Islet precursor cell (in vitro differentiated cells): ENCODE results near the gene SMARCAD1.
"Not testable (repeated sequence)": the region's sequence is repeated elsewhere in the genome, so short reads cannot be mapped to it uniquely, and the experiment has no call there.

Experiments used
- DNase-seq: peaks from one replicate; pipeline ENCODE4 v3.0.0-alpha.2; 2018

Gene SMARCAD1

GRCh38 chr4:94235825-94236224 lies 28.2 kb downstream of the SMARCAD1 start:
- DNase-seq = no peak

- no peak for DNase-seq
These were observed 29.6 kb downstream of the SMARCAD1 start for GRCh38 chr4:94237271-94237670.

- DNase-seq = no peak
These were observed 30.5 kb downstream of the SMARCAD1 start for GRCh38 chr4:94238160-94238559.

GRCh38 chr4:94240384-94240783 lies 32.7 kb downstream of the SMARCAD1 start:
- no peak for DNase-seq

- DNase-seq = no peak
These were observed 36.6 kb downstream of the SMARCAD1 start for GRCh38 chr4:94244087-94244828.

- no peak for DNase-seq
These were observed 37.1 kb downstream of the SMARCAD1 start for GRCh38 chr4:94244829-94245185.

GRCh38 chr4:94251094-94251493 lies 43.4 kb downstream of the SMARCAD1 start:
- DNase-seq = no peak

- no peak for DNase-seq
These were observed 45.4 kb downstream of the SMARCAD1 start for GRCh38 chr4:94253036-94253435.

GRCh38 chr4:94256144-94256783 lies 48.6 kb downstream of the SMARCAD1 start:
- DNase-seq = no peak

- no peak for DNase-seq
These were observed 49.2 kb downstream of the SMARCAD1 start for GRCh38 chr4:94256828-94257227.

- DNase-seq = no peak
These were observed 54.7 kb downstream of the SMARCAD1 start for GRCh38 chr4:94262163-94263016.

GRCh38 chr4:94267037-94267436 lies 59.4 kb downstream of the SMARCAD1 start:
- no peak for DNase-seq

GRCh38 chr4:94271248-94271647 lies 63.6 kb downstream of the SMARCAD1 start:
- DNase-seq = no peak

- DNase-seq = no peak
These were observed 67.2 kb downstream of the SMARCAD1 start for GRCh38 chr4:94274912-94275311.

GRCh38 chr4:94276204-94276603 lies 68.5 kb downstream of the SMARCAD1 start:
- no peak for DNase-seq

GRCh38 chr4:94277534-94277933 lies 69.9 kb downstream of the SMARCAD1 start:
- no peak for DNase-seq

GRCh38 chr4:94278781-94279180 lies 71.1 kb downstream of the SMARCAD1 start:
- no peak for DNase-seq

- no peak for DNase-seq
These were observed 77.2 kb downstream of the SMARCAD1 start for GRCh38 chr4:94284889-94285288.

- no peak for DNase-seq
These were observed 78.0 kb downstream of the SMARCAD1 start for GRCh38 chr4:94285666-94286065.

- DNase-seq = no peak
These were observed 82.6 kb downstream of the SMARCAD1 start for GRCh38 chr4:94290245-94290644.

GRCh38 chr4:94293981-94294380 lies 86.3 kb downstream of the SMARCAD1 start:
- not testable (repeated sequence) for DNase-seq

GRCh38 chr4:94295473-94295872 lies 87.8 kb downstream of the SMARCAD1 start:
- DNase-seq = not testable (repeated sequence)

GRCh38 chr4:94298725-94299252 lies 91.1 kb downstream of the SMARCAD1 start:
- DNase-seq = no peak
